Measurements from ENCODE around the gene TDRD7.
A peak's percentile ranks its signal among the peaks of the same experiment; 100 is the strongest.

The TDRD7 gene

GRCh38 chr9:97387936-97388684 lies 23.8 kb upstream of the TDRD7 start:
- no peak for DNase-seq (ENCODE audit: low spot score)

DNA sequence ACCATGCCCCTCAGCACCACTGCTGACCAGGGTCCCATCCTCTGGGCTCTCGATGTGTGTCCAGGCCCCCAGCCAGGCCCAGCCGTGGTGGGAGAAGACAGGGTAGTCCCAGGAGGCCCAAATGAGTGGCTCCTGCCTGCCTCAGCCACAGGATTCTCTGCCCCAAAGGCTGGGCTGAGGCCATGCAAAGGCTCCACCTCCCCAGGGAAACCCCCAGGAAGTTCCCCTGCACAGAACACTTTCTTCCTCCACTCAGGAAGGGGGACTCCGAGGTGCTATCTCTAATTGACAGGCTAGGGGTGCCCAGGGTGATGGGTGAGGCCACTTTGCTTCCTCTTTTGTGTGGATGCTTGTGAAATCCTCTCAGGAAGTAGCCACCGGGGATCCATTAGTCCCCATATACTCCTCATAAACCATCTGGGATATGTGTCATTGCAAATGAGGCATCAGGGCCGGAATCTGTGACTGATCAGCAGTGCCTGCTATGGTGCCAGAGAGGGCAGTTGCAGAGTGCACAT lies 23.1 kb upstream of the TDRD7 start:
- DNase-seq (ENCODE audit: low spot score), result no peak

DNA sequence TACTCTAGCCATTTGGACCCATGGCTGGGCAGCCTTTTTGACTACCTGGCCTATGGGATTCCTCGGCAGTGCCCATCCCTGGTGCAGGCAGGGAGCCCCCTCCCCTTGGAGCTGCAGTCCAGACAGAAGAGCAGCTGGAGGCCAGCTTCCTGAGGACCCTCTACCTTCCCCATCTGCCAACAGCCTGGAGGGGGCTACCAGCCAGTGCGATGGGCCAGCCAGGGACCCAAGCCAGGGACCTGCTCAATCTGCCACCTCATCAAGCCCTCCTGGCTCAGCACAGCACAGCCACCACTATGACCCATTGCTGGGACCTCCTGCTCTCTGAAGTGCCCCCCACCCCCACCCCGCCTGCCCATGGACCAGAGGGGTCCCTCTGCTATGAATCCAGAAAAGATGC lies 22.6 kb upstream of the TDRD7 start:
- DNase-seq (ENCODE audit: low spot score), result no peak

GRCh38 chr9:97390791-97391406 lies 21.0 kb upstream of the TDRD7 start:
- no peak for DNase-seq (ENCODE audit: low spot score)

DNA sequence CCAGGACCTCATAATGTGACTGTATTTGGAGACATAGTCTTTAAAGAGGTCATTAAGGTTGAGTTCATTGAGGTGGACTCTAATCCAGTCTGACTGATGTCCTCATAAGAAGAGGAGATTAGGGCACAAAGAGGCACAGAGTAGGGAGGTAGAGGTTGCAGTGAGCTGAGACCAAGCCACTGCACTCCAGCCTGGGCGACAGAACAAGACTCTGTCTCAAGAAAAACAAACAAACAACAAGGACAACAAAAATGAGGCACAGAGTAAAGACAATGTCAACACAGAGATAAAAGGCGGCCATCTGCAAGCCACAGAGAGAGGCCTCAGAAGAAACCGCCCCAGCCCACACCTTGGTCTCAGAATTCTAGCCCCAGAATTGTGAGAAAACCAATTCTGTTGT lies 17.0 kb upstream of the TDRD7 start:
- DNase-seq (ENCODE audit: low spot score), result no peak

- no peak for DNase-seq (ENCODE audit: low spot score)
These were observed 16.2 kb upstream of the TDRD7 start for GRCh38 chr9:97395745-97396144.

DNA sequence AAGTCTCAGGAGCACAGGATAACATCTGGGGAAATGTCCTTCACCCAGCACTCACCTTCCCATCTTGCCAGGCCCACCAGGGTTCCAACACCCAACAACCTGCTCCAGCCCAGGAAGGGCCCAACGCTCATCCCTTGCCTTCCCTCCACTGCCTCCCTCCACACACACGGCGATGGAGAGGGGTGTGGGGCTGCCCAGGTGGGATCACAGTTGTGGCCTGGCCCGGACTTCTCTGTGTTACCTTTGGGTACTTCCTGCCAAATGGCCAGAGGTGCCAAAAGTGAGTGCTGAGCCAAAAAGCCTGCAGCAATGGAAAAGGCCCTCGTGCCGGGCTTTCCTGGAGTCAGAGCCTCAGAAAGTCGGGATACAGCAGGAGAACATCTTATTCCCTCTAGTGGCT lies 15.6 kb upstream of the TDRD7 start:
- no peak for DNase-seq (ENCODE audit: low spot score)

- DNase-seq (ENCODE audit: low spot score), result no peak
These were observed 14.7 kb upstream of the TDRD7 start for GRCh38 chr9:97397220-97397619.

- DNase-seq (ENCODE audit: low spot score), result peak; percentile 36
These were observed 12.7 kb upstream of the TDRD7 start for GRCh38 chr9:97398999-97399758.

- DNase-seq (ENCODE audit: low spot score), result no peak
These were observed 8.1 kb upstream of the TDRD7 start for GRCh38 chr9:97403746-97404316.

GRCh38 chr9:97405551-97405950 lies 6.3 kb upstream of the TDRD7 start:
- no peak for DNase-seq (ENCODE audit: low spot score)

GRCh38 chr9:97406620-97407177 lies 5.2 kb upstream of the TDRD7 start:
- no peak for DNase-seq (ENCODE audit: low spot score)

DNA sequence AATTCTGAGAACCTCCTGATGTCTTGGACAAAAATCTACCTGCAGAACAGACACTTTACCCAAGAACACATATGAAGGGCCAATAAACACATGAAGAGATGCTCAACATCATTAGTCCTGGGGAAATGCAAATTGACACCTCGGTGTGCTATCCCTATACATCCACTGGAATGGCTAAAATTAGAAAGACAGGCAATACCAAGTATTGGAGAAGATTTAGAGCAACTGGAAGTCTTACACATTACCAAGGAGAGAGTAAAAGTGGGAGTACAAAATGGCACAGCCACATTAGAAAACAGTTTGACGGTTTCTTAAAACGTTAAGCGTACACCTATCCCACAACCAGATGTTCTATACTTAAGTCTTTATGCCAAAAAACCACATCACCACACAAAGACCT lies 3.3 kb upstream of the TDRD7 start:
- no peak for DNase-seq (ENCODE audit: low spot score)

- DNase-seq (ENCODE audit: low spot score), result no peak
These were observed 482 bp upstream of the TDRD7 start for GRCh38 chr9:97411440-97411788.

GRCh38 chr9:97412626-97413385 lies 910 bp downstream of the TDRD7 start:
- peak; percentile 54 for DNase-seq (ENCODE audit: low spot score)

DNA sequence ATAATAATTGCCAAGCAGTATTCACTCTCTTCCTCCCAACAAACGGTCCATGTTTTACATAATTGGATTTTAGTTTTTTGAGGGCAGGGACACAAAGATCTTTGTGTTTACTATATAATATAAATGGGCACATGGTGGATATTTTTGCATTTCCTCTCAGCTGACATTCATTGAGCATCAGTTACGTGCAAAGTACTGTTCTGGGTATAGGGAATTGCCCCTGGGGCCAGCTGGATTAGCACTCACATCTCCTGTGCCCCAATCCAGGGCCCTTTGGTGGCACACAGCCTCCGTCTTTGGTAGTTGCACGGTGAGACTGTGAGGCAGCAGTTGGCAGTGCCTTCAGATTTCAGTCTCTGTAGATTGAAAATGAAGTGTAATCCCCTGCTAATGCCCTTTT lies 1.6 kb downstream of the TDRD7 start:
- no peak for DNase-seq (ENCODE audit: low spot score)

DNA sequence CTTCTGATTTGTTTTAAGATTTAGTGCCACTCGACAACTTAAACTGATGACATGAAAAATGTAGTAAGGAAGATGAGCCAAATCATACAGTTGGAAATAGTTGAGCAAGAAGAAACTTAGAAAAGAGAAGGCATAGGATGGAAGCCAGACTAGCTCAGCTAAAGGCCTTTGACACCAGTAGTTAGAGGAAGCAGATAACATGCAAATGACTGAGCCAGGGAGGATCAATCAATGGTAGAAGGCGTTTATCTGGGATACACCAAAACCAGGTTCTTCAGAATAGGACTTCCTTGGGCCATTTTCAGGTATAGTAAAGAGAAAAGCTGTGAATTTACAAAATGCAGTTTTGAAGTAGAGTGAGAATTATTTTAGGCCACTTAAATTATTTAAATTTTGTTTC lies 3.2 kb downstream of the TDRD7 start:
- no peak for DNase-seq (ENCODE audit: low spot score)

DNA sequence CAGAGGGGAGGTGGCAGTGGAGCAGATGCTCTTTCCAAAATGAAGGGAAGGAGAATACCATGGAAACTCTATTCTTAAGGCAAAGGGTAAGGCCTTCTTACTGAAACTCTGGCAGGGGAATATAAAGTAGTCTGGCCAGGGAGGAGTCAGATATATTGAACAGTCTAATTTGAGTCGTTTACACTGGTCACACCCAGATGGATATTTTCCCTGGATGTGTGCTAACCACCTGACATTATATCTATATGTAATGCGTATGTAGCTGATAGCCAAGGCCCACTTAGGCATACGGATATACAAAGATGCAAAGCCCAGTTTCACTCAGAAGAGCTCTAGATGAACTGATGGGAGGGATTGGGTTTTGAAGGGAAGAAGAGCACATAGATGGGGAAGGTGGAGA lies 7.0 kb downstream of the TDRD7 start:
- DNase-seq (ENCODE audit: low spot score), result no peak

DNA sequence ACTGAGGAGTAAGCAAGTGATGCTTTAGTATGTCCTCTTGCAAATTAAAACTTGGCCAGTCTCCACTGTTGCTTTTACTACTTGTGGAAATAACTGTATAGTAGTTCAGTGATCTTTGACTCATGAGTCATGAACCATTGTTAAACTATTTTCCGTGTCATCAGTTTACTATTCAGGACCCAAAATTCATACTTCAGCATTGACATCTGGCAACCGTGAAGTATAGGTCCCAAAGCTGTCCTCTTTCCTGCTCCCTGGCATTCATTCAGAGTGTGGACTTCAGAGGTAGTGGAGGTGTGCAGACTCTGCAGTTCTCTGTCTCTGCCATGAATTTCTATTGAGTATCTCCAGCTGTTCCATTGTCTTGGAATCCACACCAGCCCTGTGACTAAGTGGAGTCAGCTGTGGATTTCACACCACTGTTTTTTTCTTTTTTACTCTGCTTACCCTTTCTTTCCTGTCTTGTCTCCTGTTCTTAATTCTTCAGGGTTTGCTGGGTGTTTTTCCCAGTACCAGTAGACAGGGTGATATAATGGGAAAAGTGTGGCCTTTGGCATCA lies 7.5 kb downstream of the TDRD7 start:
- no peak for DNase-seq (ENCODE audit: low spot score)

GRCh38 chr9:97425336-97425972 lies 13.6 kb downstream of the TDRD7 start:
- no peak for DNase-seq (ENCODE audit: low spot score)

DNA sequence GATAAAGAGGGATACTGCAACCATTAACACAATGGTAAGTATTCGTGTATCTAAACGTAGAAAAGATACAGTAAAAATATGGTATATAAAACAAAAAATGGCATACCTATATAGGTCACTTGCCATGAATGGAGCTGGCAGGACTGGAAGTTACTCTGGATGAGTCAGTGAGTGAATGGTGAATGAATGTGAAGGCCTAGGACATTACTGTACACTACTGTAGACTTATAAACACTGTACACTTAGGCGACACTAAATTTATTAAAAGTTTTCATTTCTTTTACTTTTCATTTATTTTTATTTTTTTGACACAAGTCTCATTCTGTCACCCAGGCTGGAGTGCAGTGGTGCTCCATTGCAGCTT lies 14.1 kb downstream of the TDRD7 start:
- no peak for DNase-seq (ENCODE audit: low spot score)

All from HuH-7.5 (cell line).